GM23338 (cell line): ENCODE results near the gene SND1. TPM values are rescaled to one million over a fixed set of nuclear protein-coding genes. Genes with fewer than 3 reads are reported as not detected.

ENCODE experiments used
- ATAC-seq: fragments of 200-7000 bp; cut with Tn5 transposase; 3 replicates; pipeline ENCODE4 v1.9.1; 2020
- DNase-seq: peaks from one replicate; pipeline ENCODE4 v3.0.0-alpha.2; 2015; ENCODE audit warnings: low spot score
- H2AFZ ChIP-seq: fragments of 200-600 bp; sonication (generic); 2 replicates; pipeline ENCODE4 v1.8.0; 2016; ENCODE audit warnings: antibody characterized with exemption, mild to moderate bottlenecking, moderate library complexity
- H3F3A ChIP-seq: fragments of 200-600 bp; sonication (generic); replicated peaks from 2 replicates; pipeline ENCODE4 v1.8.0; 2017; ENCODE audit warnings: antibody characterized with exemption, mixed run types, low read depth
- H3K27ac ChIP-seq: fragments of 200-600 bp; sonication (generic); 2 replicates; pipeline ENCODE4 v1.6.1; 2016; ENCODE audit warnings: low read depth
- H3K27me3 ChIP-seq: fragments of 200-600 bp; sonication (generic); 2 replicates; pipeline ENCODE4 v1.8.0; 2016; ENCODE audit warnings: mild to moderate bottlenecking, mixed run types, moderate library complexity; ENCODE audit not compliant: insufficient read depth
- H3K36me3 ChIP-seq: fragments of 200-600 bp; sonication (generic); 2 replicates; pipeline ENCODE4 v1.8.0; 2016; ENCODE audit warnings: mild to moderate bottlenecking; ENCODE audit not compliant: insufficient read depth
- H3K4me1 ChIP-seq: fragments of 200-600 bp; sonication (generic); 2 replicates; pipeline ENCODE4 v1.8.0; 2016; ENCODE audit warnings: mild to moderate bottlenecking, moderate library complexity; ENCODE audit not compliant: insufficient read depth
- H3K4me2 ChIP-seq: fragments of 200-600 bp; sonication (generic); 2 replicates; pipeline ENCODE4 v1.7.1; 2017; ENCODE audit warnings: mixed run types
- H3K4me3 ChIP-seq: fragments of 200-600 bp; sonication (generic); 2 replicates; pipeline ENCODE4 v1.6.1; 2016; ENCODE audit warnings: mixed run types
- H3K79me2 ChIP-seq: fragments of 200-600 bp; sonication (generic); replicated peaks from 2 replicates; pipeline ENCODE4 v1.8.0; 2017; ENCODE audit warnings: mild to moderate bottlenecking; ENCODE audit not compliant: insufficient read depth
- H3K9me2 ChIP-seq: fragments of 200-600 bp; sonication (generic); 2 replicates; pipeline ENCODE4 v1.8.0; 2017; ENCODE audit not compliant: insufficient read depth
- H4K20me1 ChIP-seq: fragments of 200-600 bp; sonication (generic); replicated peaks from 2 replicates; pipeline ENCODE4 v1.8.0; 2017; ENCODE audit warnings: mild to moderate bottlenecking; ENCODE audit not compliant: insufficient read depth
- H3K27ac Mint-ChIP-seq: 2 replicates; pipeline ENCODE4 v1.8.0; 2020; ENCODE audit warnings: inconsistent platforms, mild to moderate bottlenecking, moderate library complexity, mixed read lengths
- H3K27me3 Mint-ChIP-seq: 3 replicates; pipeline ENCODE4 v1.8.0; 2022; ENCODE audit warnings: low read depth, mild to moderate bottlenecking, moderate library complexity, mixed read lengths, inconsistent platforms; ENCODE audit not compliant: insufficient read depth, poor library complexity
- H3K36me3 Mint-ChIP-seq: 3 replicates; pipeline ENCODE4 v1.8.0; 2021; ENCODE audit warnings: low read depth, mild to moderate bottlenecking, inconsistent platforms, moderate library complexity, mixed read lengths
- H3K4me1 Mint-ChIP-seq: 3 replicates; pipeline ENCODE4 v1.8.0; 2020; ENCODE audit warnings: mild to moderate bottlenecking, inconsistent platforms, mixed read lengths
- H3K4me3 Mint-ChIP-seq: 3 replicates; pipeline ENCODE4 v1.8.0; 2021; ENCODE audit warnings: moderate library complexity, mild to moderate bottlenecking, inconsistent platforms, mixed read lengths
- H3K9me3 Mint-ChIP-seq: 3 replicates; pipeline ENCODE4 v1.8.0; 2020; ENCODE audit warnings: moderate library complexity, mild to moderate bottlenecking, inconsistent platforms, mixed read lengths
- CREB1 ChIP-seq: fragments of 250-450 bp; sonication (Bioruptor Pico); IDR thresholded peaks from 2 replicates; pipeline ENCODE4 v1.5.0; 2020; ENCODE audit warnings: low read depth, mild to moderate bottlenecking, moderate library complexity
- JUNB ChIP-seq: IDR thresholded peaks from one replicate; pipeline ENCODE4 v1.6.1; 2016; ENCODE audit warnings: antibody characterized with exemption; ENCODE audit not compliant: unreplicated experiment
- NANOG ChIP-seq: IDR thresholded peaks from 2 replicates; pipeline ENCODE4 v1.6.1; 2016; ENCODE audit warnings: antibody characterized with exemption, borderline replicate concordance
- REST ChIP-seq: IDR thresholded peaks from one replicate; pipeline ENCODE4 v1.6.1; 2018; ENCODE audit warnings: antibody characterized with exemption; ENCODE audit not compliant: unreplicated experiment
- ZNF114 ChIP-seq: fragments of 250-450 bp; sonication (Bioruptor Pico); IDR thresholded peaks from 2 replicates; pipeline ENCODE4 v1.5.0; 2020; ENCODE audit warnings: mild to moderate bottlenecking, moderate library complexity
- ZNF331 ChIP-seq: fragments of 250-450 bp; sonication (Bioruptor Pico); IDR thresholded peaks from 2 replicates; pipeline ENCODE4 v1.5.0; 2020; ENCODE audit warnings: low read depth, mild to moderate bottlenecking, moderate library complexity
- polyA plus RNA-seq: library from polyadenylated mRNA; unstranded; fragments of >200 nt; fragmentation: Nextera tagmentation; extraction: Ambion mirVana; gene quantifications from 2 replicates; pipeline ENCODE4 v1.2.1, GENCODE V29; 2016
- total RNA-seq: library from RNA; depleted of rRNA; stranded (reverse); fragments of >200 nt; shearing (Covaris generic); gene quantifications from 2 replicates; pipeline ENCODE4 v1.2.3, GENCODE V29; 2014
- TF ChIP-seq, protein P1 (sequence below): fragments of 250-450 bp; sonication (Bioruptor Pico); IDR thresholded peaks from 2 replicates; pipeline ENCODE4 v1.5.0; 2020; ENCODE audit warnings: mild to moderate bottlenecking, moderate library complexity
- TF ChIP-seq, protein P2 (sequence below), 2 experiments: fragments of 200-600 bp in 1 of 2; sonication (generic) in 1 of 2; conservative IDR thresholded peaks; 2 replicates each; pipeline versions ENCODE4 v1.5.1 to v1.6.1; 2016 to 2017; ENCODE audit warnings: antibody characterized with exemption in 2 of 2, low read depth in 2 of 2, mild to moderate bottlenecking in 2 of 2, moderate library complexity in 1 of 2

SND1 gene
- total and polyA plus RNA-seq, 2 experiments from 2014 or later = 107 to 254 TPM

GRCh38 chr7:127980901-127981300 is 328.9 kb downstream of the SND1 start (continued):
- TF ChIP-seq, protein P1, sequence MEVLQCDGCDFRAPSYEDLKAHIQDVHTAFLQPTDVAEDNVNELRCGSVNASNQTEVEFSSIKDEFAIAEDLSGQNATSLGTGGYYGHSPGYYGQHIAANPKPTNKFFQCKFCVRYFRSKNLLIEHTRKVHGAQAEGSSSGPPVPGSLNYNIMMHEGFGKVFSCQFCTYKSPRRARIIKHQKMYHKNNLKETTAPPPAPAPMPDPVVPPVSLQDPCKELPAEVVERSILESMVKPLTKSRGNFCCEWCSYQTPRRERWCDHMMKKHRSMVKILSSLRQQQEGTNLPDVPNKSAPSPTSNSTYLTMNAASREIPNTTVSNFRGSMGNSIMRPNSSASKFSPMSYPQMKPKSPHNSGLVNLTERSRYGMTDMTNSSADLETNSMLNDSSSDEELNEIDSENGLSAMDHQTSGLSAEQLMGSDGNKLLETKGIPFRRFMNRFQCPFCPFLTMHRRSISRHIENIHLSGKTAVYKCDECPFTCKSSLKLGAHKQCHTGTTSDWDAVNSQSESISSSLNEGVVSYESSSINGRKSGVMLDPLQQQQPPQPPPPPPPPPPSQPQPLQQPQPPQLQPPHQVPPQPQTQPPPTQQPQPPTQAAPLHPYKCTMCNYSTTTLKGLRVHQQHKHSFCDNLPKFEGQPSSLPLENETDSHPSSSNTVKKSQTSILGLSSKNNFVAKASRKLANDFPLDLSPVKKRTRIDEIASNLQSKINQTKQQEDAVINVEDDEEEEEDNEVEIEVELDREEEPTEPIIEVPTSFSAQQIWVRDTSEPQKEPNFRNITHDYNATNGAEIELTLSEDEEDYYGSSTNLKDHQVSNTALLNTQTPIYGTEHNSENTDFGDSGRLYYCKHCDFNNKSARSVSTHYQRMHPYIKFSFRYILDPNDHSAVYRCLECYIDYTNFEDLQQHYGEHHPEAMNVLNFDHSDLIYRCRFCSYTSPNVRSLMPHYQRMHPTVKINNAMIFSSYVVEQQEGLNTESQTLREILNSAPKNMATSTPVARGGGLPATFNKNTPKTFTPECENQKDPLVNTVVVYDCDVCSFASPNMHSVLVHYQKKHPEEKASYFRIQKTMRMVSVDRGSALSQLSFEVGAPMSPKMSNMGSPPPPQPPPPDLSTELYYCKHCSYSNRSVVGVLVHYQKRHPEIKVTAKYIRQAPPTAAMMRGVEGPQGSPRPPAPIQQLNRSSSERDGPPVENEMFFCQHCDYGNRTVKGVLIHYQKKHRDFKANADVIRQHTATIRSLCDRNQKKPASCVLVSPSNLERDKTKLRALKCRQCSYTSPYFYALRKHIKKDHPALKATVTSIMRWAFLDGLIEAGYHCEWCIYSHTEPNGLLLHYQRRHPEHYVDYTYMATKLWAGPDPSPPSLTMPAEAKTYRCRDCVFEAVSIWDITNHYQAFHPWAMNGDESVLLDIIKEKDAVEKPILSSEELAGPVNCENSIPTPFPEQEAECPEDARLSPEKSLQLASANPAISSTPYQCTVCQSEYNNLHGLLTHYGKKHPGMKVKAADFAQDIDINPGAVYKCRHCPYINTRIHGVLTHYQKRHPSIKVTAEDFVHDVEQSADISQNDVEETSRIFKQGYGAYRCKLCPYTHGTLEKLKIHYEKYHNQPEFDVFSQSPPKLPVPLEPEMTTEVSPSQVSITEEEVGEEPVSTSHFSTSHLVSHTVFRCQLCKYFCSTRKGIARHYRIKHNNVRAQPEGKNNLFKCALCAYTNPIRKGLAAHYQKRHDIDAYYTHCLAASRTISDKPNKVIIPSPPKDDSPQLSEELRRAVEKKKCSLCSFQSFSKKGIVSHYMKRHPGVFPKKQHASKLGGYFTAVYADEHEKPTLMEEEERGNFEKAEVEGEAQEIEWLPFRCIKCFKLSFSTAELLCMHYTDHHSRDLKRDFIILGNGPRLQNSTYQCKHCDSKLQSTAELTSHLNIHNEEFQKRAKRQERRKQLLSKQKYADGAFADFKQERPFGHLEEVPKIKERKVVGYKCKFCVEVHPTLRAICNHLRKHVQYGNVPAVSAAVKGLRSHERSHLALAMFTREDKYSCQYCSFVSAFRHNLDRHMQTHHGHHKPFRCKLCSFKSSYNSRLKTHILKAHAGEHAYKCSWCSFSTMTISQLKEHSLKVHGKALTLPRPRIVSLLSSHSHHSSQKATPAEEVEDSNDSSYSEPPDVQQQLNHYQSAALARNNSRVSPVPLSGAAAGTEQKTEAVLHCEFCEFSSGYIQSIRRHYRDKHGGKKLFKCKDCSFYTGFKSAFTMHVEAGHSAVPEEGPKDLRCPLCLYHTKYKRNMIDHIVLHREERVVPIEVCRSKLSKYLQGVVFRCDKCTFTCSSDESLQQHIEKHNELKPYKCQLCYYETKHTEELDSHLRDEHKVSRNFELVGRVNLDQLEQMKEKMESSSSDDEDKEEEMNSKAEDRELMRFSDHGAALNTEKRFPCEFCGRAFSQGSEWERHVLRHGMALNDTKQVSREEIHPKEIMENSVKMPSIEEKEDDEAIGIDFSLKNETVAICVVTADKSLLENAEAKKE (CRISPR knock-in tag) = no peak
- TF ChIP-seq ZNF114 = no peak

- Histone ChIP-seq H2AFZ (no peak overlapping the region), H3K9me2 (no peaks in the 10 kb centered on the region; the same call in 1 of the 2 replicates), H3K27ac (no peak overlapping the region), H3F3A (0 out of 2 replicates have a peak, but pooled peaks cover 3% of the 10 kb centered on the region), H3K36me3 (peaks cover 12% of the 10 kb centered on the region), H3K79me2 (peaks cover 21% of the 10 kb centered on the region), H3K4me1 (peaks cover 43% of the 10 kb centered on the region), H3K27me3 (no peaks in the 10 kb centered on the region), H3K4me2 (no peak overlapping the region), H4K20me1 (peaks cover 15% of the 10 kb centered on the region; the same call in 1 of the 2 replicates), H3K4me3 (no peak overlapping the region)
- Mint-ChIP-seq H3K4me1 (peaks cover 40% of the 10 kb centered on the region), H3K27ac (no peak overlapping the region), H3K9me3 (peaks cover 25% of the 10 kb centered on the region), H3K36me3 (peaks cover 26% of the 10 kb centered on the region), H3K27me3 (peaks cover 11% of the 10 kb centered on the region), H3K4me3 (no peak overlapping the region)
- TF ChIP-seq CREB1 = no peak
- no peak for TF ChIP-seq JUNB
- DNase-seq (no peak), ATAC-seq (no peak)
Observed at GRCh38 chr7:127981965-127982364, 330.0 kb downstream of the SND1 start.

GRCh38 chr7:127983804-127984332 is 331.9 kb downstream of the SND1 start:
- H3K4me3 ChIP-seq = no peak overlapping the region
- Mint-ChIP-seq H3K4me1 (peaks cover 48% of the 10 kb centered on the region), H3K27ac (no peak overlapping the region), H3K9me3 (peaks cover 7% of the 10 kb centered on the region), H3K4me3 (no peak overlapping the region), H3K27me3 (peaks cover 10% of the 10 kb centered on the region), H3K36me3 (peaks cover 8% of the 10 kb centered on the region)
- H3K9me2 ChIP-seq = no peaks in the 10 kb centered on the region
- H3K4me2 ChIP-seq = no peak overlapping the region
- H3K27ac ChIP-seq = no peak overlapping the region
- peaks cover 34% of the 10 kb centered on the region for H3K79me2 ChIP-seq
- DNase-seq = no peak
- no peak for ATAC-seq
- H4K20me1 ChIP-seq = peaks cover 15% of the 10 kb centered on the region; the same call in 1 of the 2 replicates
- 0 out of 2 replicates have a peak, but pooled peaks cover 6% of the 10 kb centered on the region for H3F3A ChIP-seq
- no peaks in the 10 kb centered on the region for H3K27me3 ChIP-seq
- H2AFZ ChIP-seq = no peak overlapping the region
- peaks cover 45% of the 10 kb centered on the region for H3K4me1 ChIP-seq
- peaks cover 4% of the 10 kb centered on the region; the same call in 1 of the 2 replicates for H3K36me3 ChIP-seq
- TF ChIP-seq ZNF331 (no peak), JUNB (no peak), NANOG (no peak), CREB1 (no peak), REST (no peak), ZNF114 (no peak)
- TF ChIP-seq, protein P2, sequence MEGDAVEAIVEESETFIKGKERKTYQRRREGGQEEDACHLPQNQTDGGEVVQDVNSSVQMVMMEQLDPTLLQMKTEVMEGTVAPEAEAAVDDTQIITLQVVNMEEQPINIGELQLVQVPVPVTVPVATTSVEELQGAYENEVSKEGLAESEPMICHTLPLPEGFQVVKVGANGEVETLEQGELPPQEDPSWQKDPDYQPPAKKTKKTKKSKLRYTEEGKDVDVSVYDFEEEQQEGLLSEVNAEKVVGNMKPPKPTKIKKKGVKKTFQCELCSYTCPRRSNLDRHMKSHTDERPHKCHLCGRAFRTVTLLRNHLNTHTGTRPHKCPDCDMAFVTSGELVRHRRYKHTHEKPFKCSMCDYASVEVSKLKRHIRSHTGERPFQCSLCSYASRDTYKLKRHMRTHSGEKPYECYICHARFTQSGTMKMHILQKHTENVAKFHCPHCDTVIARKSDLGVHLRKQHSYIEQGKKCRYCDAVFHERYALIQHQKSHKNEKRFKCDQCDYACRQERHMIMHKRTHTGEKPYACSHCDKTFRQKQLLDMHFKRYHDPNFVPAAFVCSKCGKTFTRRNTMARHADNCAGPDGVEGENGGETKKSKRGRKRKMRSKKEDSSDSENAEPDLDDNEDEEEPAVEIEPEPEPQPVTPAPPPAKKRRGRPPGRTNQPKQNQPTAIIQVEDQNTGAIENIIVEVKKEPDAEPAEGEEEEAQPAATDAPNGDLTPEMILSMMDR (conservative IDR thresholded peaks at IDR 0.05; ENCODE audit: low read depth in 2 of 2) = no peak
